ENCODE measurements around the gene P3H2.

Gene P3H2

DNA sequence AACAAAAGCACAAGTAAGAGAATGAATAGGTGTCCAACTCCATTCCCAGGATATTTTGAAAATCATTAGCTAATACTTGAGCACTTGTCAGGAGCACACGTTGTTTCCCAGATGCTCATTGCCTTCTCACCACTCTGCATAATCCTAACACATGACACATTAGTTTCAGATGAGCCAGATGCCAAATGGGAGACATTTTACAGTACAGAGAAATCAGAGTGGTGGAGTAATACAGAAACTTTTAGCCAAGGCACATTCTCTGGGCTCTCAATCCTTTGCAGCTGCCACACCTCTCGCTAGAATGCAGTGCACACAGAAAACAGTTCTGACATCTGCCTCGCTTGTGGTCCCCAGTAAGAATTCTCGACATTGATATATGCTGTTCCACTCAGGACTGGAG, 76.6 kb downstream of the P3H2 start:
- DNase-seq, result no peak

DNA sequence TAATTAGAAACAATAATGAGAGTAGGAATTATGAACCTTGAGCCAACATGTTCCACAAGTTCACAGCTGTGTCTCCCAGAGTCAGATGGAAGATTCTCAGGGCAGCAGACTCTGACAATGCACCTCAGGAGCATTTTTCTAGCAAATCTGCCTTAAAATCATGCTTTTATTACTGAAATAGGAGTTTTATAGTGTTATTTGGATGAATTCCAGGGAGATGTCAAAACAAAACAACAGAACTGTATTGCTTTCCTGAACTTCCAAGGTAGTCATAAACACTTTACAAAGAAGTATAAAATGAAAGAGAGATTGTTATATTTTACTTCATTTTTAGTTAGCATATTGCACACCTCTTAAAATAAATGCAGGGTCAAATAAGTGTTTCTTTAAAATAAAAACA, 77.0 kb downstream of the P3H2 start:
- DNase-seq, result no peak

DNA sequence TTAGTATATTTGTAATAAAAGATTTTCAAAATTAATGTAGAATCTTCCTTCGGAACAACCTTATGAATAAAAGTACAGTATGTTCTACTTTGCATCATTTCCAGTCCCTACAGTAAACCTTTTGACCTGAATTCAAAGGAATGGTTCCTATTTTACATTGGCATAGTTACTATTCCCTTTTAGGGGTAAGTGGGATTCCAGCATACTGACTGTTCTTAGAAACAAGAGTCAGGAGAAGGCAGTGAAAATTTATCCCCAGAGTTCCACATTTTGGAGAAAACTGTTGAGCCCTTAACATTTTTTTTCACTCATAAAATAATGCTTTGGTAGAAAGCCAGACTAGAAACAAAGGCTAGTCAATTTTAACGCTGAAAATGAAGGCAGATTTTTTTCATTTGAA, 78.1 kb downstream of the P3H2 start:
- no peak for DNase-seq

DNA sequence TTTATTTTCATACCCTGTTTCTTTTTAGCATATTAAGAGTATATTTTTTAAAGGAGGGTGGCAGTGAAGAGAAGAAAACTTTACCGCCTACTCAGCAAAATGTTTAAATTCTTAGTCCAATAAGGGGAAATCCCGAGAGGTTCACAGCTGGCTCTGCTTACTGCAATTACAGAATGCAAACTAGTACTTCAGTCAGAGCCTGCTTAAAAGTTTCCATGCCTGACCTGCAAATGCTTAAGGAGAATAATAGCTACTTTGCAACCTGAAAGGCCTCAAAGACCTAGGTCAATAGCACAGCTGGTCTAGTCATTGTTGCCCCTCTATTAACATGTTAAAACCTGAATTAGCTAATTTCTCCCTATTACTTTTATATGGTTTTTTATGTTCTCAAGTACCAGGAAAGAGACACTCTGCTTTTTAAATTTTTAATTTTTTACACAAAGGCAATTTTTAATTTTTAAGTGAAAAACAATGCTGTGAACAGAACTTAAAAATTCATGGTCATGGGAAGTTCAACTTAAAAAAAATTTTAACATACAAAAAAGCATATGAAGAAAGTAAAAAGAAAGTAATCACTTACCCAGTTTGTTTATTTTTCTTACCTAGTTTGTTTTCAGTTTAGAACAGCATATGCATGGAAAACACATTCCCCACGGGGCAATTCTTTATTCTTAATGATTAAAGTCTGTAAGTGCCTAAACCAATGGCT, 79.2 kb downstream of the P3H2 start:
- no peak for DNase-seq

DNA sequence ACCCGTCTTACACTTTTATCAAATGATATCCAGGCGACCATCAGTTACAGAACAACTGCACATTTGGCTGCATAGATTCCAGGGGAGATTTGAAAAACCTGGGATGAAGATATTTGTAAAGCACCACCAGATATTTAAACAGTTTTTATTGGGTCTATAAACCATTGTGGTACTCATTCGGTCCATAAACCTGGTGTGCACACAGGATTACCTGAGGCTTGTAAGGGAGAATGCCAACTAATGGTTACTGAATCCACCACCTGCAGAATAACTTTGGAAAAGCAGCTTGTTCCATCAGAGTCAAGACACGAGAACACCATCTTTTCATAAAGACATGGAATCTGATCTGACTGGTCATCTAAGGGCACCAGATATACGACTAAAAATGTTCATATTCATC, 80.6 kb downstream of the P3H2 start:
- DNase-seq, result no peak

DNA sequence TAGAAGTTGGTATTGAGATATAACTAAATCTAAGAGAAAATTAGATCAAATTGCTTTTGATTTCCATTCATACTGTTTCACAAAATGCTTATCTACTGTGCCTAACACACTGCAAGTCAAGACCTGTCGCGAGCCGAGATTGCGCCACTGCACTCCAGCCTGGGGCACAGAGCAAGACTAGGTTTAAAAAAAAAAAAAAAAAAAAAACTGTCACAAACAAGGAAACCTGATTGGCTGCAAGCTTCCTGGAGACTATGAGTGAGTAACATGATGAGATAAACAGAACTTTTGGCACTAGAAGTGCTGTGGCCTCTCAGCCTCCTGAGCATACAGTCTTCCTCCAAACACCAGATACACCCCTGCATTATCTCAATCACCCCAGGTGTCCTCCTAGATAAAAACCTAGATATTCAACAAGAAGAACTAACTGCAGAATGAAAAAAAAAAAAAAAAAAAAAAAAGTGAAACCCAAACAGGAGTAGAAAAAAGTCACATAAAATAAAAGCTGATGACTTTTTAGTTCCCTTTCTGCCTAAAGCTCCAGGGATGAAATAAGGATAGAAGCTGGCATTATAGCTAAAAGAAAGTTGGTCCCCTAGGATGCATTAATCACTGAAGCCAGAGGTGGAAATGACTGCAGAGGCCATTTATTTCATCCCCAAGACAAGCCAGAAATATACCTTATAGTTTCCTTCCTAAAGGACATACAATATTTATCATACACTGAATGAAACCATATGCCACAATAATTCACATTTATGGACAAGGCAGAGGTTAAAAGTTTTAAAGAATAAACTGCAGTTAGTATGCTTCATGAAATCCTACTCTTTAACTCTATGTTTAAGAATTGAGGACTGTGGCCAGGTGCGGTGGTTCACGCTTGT, 82.4 kb downstream of the P3H2 start:
- DNase-seq, result no peak

DNA sequence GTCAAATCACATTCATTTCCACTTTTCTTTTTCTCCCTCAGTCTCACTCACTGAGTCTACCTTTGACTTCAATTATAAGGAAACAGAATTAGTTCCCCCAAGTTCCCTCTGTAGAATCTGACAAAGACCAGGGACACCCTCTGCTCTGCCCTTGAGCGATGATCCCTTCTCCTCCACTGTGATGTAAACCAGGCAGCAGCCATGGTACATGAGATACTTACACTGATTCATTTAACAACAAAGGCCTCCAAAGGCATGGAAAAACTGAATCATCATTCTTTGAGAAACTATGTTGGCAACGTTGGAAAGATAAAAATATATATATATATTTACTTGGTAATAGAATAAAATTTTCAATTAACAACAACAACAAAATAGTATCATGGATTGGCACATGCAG, 84.1 kb downstream of the P3H2 start:
- DNase-seq, result no peak

DNA sequence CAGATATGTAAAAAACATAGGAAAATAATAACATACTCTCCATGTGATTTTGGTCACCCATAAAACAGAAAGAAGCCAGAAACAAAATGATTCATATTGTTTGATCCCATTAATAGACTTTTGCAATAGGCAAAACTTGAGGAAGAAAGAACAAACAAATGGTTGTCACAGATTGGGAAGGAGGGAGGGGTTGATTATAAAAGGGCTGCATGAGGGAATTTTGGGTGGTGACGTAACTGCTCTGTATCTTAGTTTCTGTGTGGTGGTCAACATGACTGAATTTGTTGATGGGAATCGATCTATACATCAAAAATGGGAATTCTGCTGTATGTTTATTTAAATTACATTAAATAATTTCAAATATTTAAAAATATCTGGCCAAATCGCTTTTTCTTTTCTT, 86.3 kb downstream of the P3H2 start:
- DNase-seq, result no peak

DNA sequence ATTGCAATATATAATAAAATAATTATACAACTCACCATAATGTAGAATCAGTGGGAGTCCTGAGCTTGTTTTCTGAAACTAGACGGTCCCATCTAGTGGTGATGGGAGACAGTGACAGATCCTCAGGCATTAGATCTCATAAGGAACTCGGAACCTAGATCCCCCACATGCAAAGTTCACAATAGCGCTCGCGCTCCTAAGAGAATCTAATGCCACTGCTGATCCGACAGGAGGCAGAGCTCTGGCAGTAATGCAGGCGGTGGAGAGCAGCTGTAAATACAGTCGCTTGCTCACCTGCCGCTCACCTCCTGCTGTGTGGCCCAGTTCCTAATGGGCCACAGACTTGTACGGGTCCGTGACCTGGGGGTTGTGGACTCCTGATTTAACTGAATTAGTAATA, 87.8 kb downstream of the P3H2 start:
- DNase-seq, result no peak

DNA sequence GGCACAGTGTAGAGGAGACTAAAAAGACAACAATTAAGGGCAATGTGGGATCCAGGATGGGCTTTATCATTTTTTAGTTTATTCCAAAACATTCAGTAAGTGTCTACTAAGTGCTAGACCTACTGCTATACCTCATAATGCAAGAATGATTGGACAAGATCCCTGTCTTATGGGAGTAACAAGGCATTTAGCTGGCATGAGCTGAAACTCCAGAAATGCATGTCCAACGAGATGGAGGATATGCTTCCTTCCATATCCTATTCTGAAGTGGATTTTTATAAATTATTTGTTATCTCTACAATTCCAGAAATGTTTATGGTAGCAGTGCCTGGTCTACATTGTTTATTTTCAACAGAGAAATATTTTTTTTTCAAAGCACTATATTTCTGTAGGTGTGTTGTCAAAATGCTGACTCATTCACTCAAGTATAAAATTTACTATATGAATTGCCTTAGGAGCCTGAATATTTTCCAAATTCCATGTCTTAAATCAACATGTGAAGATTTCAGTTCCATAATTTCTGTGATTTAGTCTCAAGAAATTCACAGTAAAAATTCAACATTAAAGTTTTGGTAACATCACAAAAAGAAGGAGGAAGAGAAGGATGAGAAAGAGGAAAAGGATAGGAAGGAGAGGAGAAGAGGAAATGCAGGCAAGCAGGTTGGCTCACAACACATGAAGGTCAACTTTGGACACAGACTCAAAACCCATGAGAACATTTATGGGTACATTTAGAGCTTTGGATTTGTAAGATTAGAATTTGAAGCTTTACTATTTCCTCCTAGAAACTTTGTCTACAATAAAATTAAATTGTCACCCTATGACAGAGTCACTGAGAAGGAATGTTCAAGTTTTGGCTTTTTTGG, 88.6 kb downstream of the P3H2 start:
- DNase-seq, result no peak

DNA sequence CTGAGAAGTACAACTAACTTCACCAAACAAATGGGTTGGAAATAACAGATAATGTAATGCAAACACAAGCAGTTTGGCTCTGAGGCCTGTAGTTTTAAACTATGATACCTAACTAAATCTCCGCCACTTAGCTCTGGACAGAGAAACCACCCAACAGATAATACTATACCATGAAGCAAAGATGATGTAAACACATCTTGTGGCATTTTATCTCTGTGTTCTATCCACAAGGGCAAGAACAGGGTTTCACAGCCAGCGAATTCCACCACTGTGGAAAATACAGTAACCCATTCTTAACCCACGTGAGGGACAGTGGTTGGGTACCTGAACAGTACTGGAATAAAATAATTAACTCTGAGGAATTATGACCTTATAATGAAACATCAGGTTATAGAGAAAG, 93.6 kb downstream of the P3H2 start:
- DNase-seq, result no peak

DNA sequence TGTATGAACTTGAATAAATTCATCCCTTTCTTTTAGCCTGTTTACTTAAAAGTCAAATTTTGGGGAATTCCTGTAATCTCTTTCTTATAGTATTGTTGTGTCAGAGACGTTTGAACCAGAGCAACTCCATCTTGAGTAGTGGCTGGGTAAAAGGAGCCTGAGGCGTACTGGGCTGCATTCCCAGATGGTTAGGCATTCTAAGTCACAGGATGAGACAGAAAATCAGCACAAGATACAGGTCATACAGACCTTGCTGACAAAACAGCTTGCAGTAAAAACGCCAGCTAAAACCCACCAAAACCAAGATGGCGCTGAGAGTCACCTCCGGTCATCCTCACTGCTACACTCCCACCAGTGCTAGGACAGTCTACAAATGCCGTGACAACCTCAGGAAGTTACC, 94.5 kb downstream of the P3H2 start:
- no peak for DNase-seq

DNA sequence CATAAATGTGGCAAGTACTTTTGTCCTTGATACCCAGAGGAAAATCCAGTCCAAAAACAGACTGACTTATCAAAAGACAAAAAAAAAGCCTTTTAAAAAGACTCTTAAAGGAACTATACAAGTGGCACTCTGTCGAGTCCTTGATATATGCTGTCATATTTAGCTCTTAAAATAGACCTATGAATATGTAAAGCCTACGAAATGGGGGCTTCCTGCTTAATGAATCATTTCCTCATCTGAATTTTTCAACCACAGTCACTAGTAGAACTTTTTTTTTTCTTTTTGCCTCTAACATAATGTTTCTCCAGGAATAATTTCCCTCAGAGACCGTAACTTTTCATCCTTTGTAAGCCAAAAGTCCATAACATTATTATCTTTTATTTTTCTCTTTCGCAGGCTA, 95.8 kb downstream of the P3H2 start:
- no peak for DNase-seq

DNA sequence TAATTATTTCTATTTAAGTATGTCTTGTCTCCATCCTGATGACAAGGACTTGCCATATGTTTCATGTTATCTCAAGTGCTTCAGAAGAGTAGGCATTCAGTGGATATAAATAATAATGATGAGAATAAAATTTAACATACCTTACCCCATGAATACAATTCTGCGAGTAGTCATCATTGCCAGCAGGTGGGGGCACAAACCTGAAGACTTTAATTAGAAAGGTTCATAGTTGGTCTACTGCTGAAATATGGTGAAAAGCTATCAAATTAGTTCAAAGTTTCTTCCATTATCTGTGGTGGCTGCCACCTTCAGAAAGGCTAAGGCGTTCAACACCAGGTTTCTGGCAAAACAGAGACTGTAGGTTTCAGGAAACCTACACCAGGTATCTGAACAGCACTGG, 100.9 kb downstream of the P3H2 start:
- no peak for DNase-seq

DNA sequence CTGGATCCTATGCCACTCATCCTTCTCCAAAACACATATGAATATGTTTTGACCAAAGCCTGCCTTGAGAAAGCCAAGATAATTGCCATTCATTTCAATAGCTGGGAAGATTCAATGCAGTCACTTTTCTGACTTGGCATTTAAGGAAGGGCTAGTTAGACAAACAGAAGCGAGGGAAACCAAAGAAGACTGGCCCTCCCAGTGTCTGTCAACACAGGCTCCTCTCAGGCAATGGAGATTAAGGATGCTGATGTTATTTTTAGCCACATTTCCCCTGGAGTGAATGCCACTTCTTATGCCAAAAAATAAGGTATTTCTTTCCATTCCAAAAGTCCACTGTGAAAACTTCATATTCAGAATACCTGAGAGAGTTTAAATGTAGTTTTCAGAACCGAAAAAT, 101.7 kb downstream of the P3H2 start:
- DNase-seq, result no peak

DNA sequence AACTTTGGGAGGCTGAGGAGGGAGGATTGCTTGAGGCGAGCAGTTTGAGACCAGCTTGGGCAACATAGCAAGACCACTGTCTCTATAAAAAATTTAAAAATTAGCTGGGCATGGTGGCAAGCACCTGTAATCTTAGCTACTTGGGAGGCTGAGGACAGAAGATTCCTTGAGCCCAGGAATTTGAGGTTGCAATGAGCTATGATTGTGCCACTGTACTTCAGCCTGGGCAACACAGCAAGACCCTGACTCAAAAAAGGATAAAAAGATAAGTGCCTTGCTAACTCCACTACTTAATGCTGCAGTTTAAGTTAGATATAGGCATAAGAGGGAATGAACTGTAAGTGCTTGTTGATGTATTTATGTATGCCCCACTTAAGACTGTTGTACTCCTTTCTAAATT, 102.2 kb downstream of the P3H2 start:
- DNase-seq, result no peak

DNA sequence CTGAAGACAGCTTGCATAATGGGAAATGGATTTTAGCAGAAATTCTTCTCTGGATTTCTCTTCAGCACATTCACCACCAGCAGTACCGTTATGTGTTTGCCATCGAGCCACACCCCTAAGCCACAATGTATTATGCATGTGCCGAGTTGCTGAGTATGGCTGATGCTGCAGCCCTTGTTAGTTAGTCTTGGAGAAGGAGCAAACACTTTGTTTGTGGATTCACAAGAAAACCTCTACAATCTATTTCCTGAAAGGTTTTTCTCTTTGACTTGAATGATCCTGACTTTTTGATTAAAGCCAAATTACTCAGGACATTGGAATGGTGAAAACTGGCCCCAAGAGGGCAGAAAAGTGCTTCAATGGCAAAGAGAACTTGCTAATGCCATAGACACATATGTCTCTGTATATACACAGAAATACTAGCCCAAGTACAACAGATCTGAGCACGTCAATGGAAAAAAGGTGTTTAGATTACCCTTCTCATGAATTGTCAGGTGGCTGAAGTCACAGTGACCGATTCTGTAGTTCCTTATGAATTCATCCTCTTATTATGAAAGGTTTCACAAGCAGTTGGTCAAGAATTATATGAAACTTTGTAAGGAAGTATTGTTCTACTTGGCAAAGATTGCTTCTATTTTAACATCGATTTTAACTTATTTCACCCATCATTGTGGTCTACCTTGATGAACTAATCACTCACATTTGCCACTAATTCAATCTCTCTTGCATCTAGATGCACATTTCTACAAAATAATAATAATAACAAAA, 103.0 kb downstream of the P3H2 start:
- DNase-seq, result no peak

DNA sequence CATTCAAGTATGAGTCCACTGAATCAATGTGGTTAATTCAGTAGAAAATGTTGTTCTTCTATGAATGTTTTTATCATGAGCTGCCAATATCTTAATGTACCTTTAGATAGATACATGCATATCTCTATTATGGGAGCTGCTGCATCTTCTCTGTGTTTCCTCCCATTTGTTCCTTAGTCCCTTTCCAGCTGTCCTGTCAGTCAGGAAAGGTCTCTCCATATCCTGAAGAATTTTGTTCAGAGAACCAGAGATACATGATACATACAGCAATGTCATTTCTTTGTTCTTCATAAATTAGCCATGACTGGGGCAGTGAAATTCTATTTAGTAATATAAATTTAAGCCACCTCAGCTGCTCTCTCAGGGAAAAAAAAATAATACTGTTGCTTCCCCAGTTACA, 103.7 kb downstream of the P3H2 start:
- no peak for DNase-seq

DNA sequence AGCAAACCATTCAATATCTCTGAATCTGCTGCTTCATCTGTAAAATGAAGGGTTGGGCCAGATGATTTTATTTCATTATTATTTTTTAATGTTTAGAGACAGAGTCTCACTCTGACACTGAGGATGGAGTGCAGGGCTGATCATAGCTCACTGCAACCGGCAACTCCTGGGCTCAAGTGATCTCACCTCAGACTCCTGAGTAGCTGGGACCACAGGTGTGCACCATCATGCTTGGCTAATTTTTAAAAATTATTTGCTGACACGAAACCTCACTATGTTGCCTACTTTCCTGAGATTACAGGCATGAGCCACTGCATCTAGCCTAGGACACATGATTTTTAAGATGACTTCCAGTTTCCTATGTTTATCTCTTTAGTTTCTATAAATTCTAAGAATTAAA, 105.8 kb downstream of the P3H2 start:
- no peak for DNase-seq

DNA sequence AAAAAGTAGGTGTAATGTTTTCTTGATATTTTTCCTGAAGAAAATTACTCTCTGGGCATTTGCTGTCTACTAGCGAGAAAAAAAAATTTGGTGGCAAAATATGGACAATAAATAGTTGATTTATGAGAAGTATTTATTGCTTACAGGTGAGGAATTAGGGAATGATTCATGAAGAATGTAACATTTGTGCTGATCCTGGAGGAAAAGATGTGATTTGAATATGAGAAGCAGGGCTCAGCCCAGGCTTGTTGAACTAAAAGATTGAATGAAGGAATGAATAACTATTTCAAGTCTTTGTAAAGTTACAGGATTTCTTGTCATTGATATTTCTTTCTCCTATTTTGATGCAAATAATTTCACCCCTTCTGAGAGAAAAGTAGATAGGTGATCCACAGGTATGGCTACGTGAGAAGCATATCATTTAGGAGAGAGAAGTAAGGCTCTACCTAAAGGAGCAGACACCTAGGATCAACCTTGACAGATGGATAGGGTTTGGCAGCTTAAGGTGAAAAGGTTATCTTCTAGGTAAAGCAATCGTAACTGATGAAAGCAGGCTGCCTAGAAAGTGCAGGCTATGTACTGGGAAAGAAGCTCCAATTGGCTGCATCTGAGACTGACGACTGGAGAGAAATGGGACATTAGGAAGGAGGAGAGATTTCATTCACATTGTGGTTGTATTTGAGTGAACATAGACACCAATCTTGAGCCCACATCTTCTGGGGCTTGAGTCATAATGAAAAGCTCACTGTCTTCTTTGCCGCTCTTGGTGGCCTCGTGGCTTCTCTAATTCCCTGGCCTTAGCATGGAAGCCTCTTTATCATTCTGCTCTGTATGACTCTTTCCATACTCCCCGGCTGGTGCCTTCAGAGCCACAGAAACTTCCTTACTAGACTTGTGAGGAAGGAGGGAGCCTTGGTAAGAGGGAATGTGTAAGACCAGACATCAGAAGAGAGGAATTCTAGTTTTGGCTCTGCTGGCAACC, 106.5 kb downstream of the P3H2 start:
- no peak for DNase-seq

DNA sequence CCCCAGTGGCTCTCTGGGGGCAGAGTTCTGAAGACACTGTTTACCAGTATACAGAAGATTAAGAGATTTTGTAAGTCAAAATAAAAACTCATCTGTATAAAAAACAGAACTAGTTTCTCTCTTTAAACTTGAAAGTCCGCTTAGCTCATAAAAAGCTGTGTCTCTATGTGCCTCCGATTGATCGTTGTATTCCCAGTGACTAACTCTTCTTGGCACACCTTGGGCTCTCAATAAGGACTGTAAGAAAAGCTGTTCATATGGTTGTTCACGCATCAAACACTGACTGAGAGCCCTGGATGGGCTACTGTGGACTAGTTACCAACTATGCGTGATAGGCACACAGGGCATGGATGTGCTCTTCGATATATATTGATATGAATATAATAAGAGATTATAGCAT, 107.9 kb downstream of the P3H2 start:
- no peak for DNase-seq
